Tibial artery (tissue), 4 donors: ENCODE data around the gene DPP10.
"Not testable (repeated sequence)": the region's sequence is repeated elsewhere in the genome, so short reads cannot be mapped to it uniquely, and the experiment has no call there.

Experiments used
- DNase-seq, 2 donors: peaks; one replicate each; pipeline ENCODE4 v3.0.0-alpha.2; 2019
- H3K27ac ChIP-seq, 2 donors: fragments of 200-600 bp; sonication (generic) in 1 of 2; 1 replicate in 1 of 2; 2 replicates in 1 of 2; pipeline ENCODE4 v1.5.1; 2018 to 2019; ENCODE audit warnings: mild to moderate bottlenecking in 1 of 2
- H3K27me3 ChIP-seq, 2 donors: fragments of 200-600 bp; sonication (generic) in 1 of 2; one replicate each; pipeline versions ENCODE4 v1.5.1 to v1.6.0; 2016 to 2019
- H3K36me3 ChIP-seq, 3 donors: fragments of 200-600 bp; sonication (generic) in 2 of 3; one replicate each; pipeline ENCODE4 v1.5.1; 2016 to 2019; ENCODE audit warnings: mild to moderate bottlenecking in 2 of 3
- H3K4me1 ChIP-seq, 4 donors: fragments of 200-600 bp; sonication (generic) in 2 of 4; 1 replicate in 3 of 4; 2 replicates in 1 of 4; pipeline ENCODE4 v1.5.1; 2016 to 2019
- H3K4me3 ChIP-seq, 2 donors: fragments of 200-600 bp; sonication (generic) in 1 of 2; 1 replicate in 1 of 2; 2 replicates in 1 of 2; pipeline ENCODE4 v1.5.1; 2018 to 2019; ENCODE audit warnings: mild to moderate bottlenecking in 2 of 2
- H3K9me3 ChIP-seq, 3 donors: fragments of 200-600 bp; sonication (generic) in 1 of 3; one replicate each; pipeline ENCODE4 v1.5.1; 2016 to 2019
- intact Hi-C: fragments of 100-400 bp; cut with DNase I; formaldehyde crosslinking; loops from one replicate; pipeline ENCODE4 v1.15.0; 2023; ENCODE audit warnings: low total_unique reads
- TF ChIP-seq, protein P1 (sequence below), 2 experiments: fragments of 200-600 bp in 1 of 2; fragments of 450-650 bp in 1 of 2; IDR thresholded peaks; one replicate each; pipeline ENCODE4 v1.5.1; 2017 to 2019; ENCODE audit warnings: antibody characterized with exemption in 2 of 2, mild to moderate bottlenecking in 1 of 2, moderate library complexity in 1 of 2

The DPP10 gene

DNA sequence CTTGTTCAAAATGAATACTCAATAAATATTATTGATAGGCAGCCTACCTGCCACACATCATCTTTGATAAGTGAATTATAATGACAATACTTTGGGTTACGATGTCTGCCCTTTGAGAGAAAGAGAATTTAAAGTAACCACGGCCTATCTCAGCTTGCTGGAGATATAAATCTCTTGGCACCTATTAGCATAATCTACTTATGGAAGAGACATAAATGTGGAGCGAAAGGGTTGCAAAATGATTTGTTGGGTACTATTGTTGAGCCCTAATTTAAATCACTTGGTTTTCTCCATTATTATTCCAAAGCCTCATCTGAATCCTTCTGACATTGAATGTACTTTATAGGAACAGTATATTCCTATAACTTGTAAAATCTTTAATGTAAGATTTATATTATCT is 520.1 kb downstream of the DPP10 start:
- no peak for DNase-seq
- no peaks in the 10 kb centered on the region for H3K27me3 ChIP-seq
- no peak overlapping the region for H3K4me3 ChIP-seq
- no peaks in the 10 kb centered on the region for H3K4me1 ChIP-seq
- TF ChIP-seq, protein P1, sequence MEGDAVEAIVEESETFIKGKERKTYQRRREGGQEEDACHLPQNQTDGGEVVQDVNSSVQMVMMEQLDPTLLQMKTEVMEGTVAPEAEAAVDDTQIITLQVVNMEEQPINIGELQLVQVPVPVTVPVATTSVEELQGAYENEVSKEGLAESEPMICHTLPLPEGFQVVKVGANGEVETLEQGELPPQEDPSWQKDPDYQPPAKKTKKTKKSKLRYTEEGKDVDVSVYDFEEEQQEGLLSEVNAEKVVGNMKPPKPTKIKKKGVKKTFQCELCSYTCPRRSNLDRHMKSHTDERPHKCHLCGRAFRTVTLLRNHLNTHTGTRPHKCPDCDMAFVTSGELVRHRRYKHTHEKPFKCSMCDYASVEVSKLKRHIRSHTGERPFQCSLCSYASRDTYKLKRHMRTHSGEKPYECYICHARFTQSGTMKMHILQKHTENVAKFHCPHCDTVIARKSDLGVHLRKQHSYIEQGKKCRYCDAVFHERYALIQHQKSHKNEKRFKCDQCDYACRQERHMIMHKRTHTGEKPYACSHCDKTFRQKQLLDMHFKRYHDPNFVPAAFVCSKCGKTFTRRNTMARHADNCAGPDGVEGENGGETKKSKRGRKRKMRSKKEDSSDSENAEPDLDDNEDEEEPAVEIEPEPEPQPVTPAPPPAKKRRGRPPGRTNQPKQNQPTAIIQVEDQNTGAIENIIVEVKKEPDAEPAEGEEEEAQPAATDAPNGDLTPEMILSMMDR (IDR thresholded peaks at IDR 0.05): no peak
- no peak overlapping the region for H3K27ac ChIP-seq
- H3K36me3 ChIP-seq: no peaks in the 10 kb centered on the region
- intact Hi-C loops: no loop called here
- H3K9me3 ChIP-seq: no peaks in the 10 kb centered on the region

DNA sequence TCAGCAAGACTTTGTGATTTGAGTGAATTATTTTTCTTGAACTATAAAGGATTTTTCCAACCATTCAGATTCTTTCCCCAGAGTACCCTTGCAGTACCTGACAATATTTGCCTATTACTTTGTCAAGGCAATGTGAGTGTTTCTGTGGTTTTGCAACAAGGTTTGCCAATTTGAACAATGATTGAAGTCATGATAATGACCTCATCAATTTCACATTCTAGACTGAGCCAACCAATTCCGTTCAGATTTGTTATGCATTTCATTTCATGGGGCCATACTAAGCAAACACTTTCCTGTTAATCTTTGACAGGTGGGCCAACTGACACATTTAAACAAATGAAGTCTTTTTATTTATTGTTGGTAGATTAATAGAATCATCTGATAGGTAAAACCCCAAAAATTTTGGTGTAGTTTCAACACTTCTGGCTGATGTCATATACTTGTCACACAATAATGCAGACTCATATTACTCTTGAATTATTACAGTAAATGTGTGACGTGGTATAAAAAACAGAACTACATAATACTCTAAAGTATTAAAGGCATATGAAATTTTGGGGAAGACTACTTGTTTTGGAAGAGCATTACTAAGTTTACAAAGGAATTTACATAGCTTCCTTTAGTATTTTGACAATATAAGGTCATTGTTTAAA is 526.4 kb downstream of the DPP10 start:
- Histone ChIP-seq H3K4me3 (no peak overlapping the region), H3K27ac (no peak overlapping the region), H3K4me1 (no peaks in the 10 kb centered on the region), H3K27me3 (no peaks in the 10 kb centered on the region), H3K9me3 (no peaks in the 10 kb centered on the region), H3K36me3 (no peaks in the 10 kb centered on the region)
- TF ChIP-seq, protein P1 (IDR thresholded peaks at IDR 0.05): no peak
- DNase-seq: no peak
- intact Hi-C loops: no loop called here

GRCh38 chr2:115004321-115004720 is 561.9 kb downstream of the DPP10 start:
- H3K9me3 ChIP-seq, H3K4me1 ChIP-seq, DNase-seq, intact Hi-C loops, H3K36me3 ChIP-seq, H3K4me3 ChIP-seq, H3K27ac ChIP-seq, H3K27me3 ChIP-seq: not testable (repeated sequence)

GRCh38 chr2:115011721-115012120 is 569.3 kb downstream of the DPP10 start:
- TF ChIP-seq, protein P1 (IDR thresholded peaks at IDR 0.05): no peak
- H3K4me3 ChIP-seq: no peak overlapping the region
- DNase-seq: no peak
- intact Hi-C loops: no loop called here
- no peaks in the 10 kb centered on the region for H3K4me1 ChIP-seq
- no peaks in the 10 kb centered on the region for H3K27me3 ChIP-seq
- H3K36me3 ChIP-seq: no peaks in the 10 kb centered on the region
- no peak overlapping the region for H3K27ac ChIP-seq
- no peaks in the 10 kb centered on the region for H3K9me3 ChIP-seq

DNA sequence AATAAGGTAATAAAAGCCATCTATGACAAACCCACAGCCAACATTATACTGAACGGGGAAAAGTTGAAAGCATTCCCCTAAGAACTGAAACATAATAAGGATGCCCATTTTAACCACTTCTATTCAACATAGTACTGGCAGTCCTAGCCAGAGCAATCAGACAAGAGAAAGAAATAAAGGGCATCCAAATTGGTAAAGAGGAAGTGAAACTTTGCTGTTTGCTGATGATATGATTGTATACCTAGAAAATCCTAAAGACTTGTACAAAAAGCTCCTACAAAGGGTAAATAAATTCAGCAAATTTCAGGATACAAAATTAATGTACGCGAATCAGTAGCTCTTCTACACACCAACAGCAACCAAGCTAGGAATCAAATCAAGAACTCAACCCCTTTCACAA is 579.6 kb downstream of the DPP10 start:
- H3K36me3 ChIP-seq, DNase-seq, H3K27ac ChIP-seq, H3K9me3 ChIP-seq, H3K4me3 ChIP-seq, intact Hi-C loops, H3K4me1 ChIP-seq, H3K27me3 ChIP-seq: not testable (repeated sequence)

DNA sequence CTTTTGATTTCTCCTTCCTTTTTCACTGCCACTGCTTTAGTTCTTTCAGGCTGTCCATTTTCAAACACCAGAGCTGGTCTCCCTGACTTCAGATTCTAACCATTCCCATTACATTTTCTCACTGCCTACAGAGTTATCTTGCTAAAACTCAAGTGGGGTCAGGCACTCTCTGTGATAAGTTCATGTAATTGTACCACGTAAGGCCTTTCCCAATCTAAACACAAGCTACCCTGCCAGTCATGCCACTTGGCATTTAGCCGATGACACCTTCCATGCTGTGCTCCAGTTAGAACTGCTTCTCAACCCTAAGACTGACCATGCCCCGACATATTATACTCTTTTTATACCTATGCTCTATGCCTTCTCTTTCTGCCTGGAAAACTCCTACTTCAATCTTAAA is 592.4 kb downstream of the DPP10 start:
- H3K4me3 ChIP-seq: no peak overlapping the region
- no peaks in the 10 kb centered on the region for H3K4me1 ChIP-seq
- TF ChIP-seq, protein P1 (IDR thresholded peaks at IDR 0.05): no peak
- intact Hi-C loops: no loop called here
- no peaks in the 10 kb centered on the region for H3K36me3 ChIP-seq
- H3K27ac ChIP-seq: no peak overlapping the region
- no peaks in the 10 kb centered on the region for H3K27me3 ChIP-seq
- no peak for DNase-seq
- no peaks in the 10 kb centered on the region for H3K9me3 ChIP-seq

- no peak overlapping the region for H3K27ac ChIP-seq
- no peaks in the 10 kb centered on the region for H3K27me3 ChIP-seq
- H3K36me3 ChIP-seq: no peaks in the 10 kb centered on the region
- DNase-seq: no peak
- no peaks in the 10 kb centered on the region for H3K4me1 ChIP-seq
- TF ChIP-seq, protein P1 (IDR thresholded peaks at IDR 0.05): no peak
- no peaks in the 10 kb centered on the region for H3K9me3 ChIP-seq
- H3K4me3 ChIP-seq: no peak overlapping the region
- intact Hi-C loops: no loop called here
These were observed 594.4 kb downstream of the DPP10 start for GRCh38 chr2:115036818-115037217.
